ENCODE results near the gene GNB1L.

The GNB1L gene

DNA sequence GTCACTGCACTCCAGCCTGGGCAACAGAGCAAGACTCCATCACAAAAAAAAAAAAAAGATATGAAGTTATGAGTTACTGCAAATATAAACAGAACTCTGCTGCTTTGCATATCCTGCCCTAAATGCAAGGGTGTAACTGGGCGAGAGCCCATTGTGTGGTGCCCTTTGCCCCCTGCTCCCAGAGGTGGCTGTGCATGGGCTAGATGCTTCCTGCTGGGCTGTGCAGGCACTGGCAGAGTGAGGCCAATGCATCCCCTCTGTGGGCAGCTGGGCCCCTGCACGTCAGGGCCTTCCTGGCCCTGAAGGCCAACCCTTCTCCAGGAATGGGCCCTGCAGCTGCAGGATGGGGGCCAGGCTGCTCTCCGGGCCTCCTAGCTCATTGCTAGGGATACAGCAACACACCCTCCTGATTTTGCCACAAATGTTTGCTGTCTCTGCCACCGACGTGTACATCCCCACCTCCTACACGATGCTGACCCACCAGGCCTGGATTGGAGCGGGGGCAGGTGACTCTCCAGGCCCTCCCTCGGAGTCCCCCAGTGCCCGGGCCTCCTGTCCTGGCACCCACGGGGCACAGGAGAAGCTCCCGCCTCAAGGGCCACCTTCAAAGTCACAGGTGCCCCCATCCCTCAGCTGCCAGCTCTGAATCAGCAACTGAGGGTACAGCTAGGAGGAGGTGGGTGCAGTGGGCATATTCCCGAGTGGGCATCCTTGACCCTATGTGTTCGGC, 46.2 kb upstream of the GNB1L start:
- DNase-seq (ENCODE audit: low read depth in 2 of 2): no peak
- TF ChIP-seq, protein P1, sequence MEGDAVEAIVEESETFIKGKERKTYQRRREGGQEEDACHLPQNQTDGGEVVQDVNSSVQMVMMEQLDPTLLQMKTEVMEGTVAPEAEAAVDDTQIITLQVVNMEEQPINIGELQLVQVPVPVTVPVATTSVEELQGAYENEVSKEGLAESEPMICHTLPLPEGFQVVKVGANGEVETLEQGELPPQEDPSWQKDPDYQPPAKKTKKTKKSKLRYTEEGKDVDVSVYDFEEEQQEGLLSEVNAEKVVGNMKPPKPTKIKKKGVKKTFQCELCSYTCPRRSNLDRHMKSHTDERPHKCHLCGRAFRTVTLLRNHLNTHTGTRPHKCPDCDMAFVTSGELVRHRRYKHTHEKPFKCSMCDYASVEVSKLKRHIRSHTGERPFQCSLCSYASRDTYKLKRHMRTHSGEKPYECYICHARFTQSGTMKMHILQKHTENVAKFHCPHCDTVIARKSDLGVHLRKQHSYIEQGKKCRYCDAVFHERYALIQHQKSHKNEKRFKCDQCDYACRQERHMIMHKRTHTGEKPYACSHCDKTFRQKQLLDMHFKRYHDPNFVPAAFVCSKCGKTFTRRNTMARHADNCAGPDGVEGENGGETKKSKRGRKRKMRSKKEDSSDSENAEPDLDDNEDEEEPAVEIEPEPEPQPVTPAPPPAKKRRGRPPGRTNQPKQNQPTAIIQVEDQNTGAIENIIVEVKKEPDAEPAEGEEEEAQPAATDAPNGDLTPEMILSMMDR (IDR thresholded peaks at IDR 0.05; ENCODE audit: low read depth, low read length): no peak
- H3K4me3 ChIP-seq (replicated peaks in 1 of 2; ENCODE audit: low read depth in 2 of 2, low read length in 2 of 2): no peak overlapping the region

DNA sequence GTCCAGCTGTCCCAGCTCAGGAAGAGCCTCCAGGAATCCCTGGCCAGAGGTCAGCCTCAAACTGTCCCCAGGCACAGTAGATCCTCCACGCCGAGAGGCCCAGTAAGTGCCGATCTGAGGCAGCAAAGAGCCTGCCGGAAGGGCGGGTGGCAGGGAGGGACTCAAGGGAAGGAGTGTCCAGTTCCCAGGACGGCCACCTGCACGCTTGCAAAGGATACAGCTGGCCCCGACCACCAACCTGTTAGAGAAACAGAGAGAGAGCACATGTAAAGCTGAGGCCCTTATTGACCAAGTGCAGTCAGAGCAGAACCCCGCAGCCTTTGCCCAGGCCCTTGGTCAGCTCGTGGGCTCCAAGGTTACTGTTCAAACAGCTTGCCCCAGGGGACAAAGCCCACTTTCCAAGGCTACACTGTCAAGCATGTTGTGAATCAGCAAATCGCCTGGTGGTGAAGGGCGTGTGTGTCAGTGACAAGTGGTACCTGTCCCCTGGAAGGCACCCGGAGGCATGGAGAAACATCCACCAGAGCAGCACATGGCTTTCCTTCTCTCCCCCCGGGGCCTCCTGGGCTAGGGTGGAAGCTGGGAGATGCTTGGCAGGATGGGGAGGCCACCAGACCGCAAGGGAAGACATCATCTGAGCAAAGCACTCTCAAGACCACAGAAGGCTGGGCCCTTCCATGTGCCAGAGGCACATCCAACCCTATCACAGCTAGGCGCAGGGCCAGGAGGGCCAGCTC, 44.3 kb upstream of the GNB1L start:
- no peak for DNase-seq (ENCODE audit: low read depth in 2 of 2)
- TF ChIP-seq, protein P1 (IDR thresholded peaks at IDR 0.05; ENCODE audit: low read depth, low read length): no peak
- H3K4me3 ChIP-seq (replicated peaks in 1 of 2; ENCODE audit: low read depth in 2 of 2, low read length in 2 of 2): no peak overlapping the region

GRCh38 chr22:19898145-19898544, 43.5 kb upstream of the GNB1L start:
- DNase-seq (ENCODE audit: low read depth in 2 of 2): no peak
- TF ChIP-seq, protein P1 (IDR thresholded peaks at IDR 0.05; ENCODE audit: low read depth, low read length): no peak
- H3K4me3 ChIP-seq (replicated peaks in 1 of 2; ENCODE audit: low read depth in 2 of 2, low read length in 2 of 2): no peak overlapping the region

DNA sequence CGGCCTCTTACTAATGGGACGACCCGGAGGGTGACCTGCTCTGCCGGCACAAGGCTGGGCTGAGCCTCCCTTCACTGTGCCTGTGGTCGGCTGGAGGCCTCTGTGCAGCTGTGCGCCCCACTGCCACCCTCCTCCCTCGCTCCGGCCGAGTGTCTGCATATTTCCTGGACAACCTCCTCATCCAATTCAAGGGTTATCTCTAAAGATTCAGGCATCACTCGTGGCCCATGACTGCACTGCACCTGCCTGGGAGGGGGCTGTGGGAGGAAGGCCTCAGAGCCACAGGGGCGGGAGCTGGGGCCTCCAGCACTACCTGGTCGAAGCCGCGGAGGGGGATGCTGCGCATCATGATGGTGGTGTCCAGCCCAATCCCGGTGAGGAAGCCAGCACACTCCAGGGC, 43.1 kb upstream of the GNB1L start:
- no peak for DNase-seq (ENCODE audit: low read depth in 2 of 2)
- no peak overlapping the region for H3K4me3 ChIP-seq (replicated peaks in 1 of 2; ENCODE audit: low read depth in 2 of 2, low read length in 2 of 2)
- TF ChIP-seq, protein P1 (IDR thresholded peaks at IDR 0.05; ENCODE audit: low read depth, low read length): no peak

GRCh38 chr22:19896665-19897355, 42.1 kb upstream of the GNB1L start:
- no peak overlapping the region for H3K4me3 ChIP-seq (replicated peaks in 1 of 2; ENCODE audit: low read depth in 2 of 2, low read length in 2 of 2)
- TF ChIP-seq, protein P1 (IDR thresholded peaks at IDR 0.05; ENCODE audit: low read depth, low read length): no peak
- DNase-seq (ENCODE audit: low read depth in 2 of 2): no peak

DNA sequence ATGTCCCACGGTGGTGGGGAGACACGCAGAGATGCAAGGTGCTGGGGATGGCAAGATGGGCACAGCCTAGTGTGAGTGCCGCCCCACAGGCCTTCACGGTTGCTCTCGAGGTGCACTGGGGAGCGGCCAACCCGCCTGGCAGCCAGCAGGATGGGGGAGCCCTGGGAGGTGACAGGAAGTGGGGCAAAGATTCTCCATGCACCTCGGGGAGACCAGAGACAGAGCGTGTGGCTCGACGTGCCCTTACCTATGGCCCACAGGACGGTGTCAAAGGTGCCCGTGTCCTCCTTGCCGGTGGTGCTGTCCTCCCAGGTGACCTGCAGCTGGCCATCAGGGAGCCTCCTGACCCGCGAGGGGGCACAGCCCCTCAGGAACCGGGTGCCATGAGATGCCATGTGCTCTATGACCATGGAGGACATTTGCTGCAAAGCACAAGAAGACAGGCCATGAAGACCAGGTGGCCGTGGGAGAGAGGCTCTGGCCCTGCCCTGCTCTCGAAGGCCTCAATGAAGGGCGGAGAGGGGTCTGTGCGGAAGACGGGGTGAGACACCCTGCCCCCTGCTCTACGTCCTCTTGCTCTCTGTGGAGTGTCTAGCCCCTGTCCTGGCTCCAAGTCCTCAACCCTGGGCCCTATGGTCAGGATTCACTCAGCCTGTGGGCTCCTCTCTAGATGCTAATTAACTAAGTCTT, 40.6 kb upstream of the GNB1L start:
- no peak for DNase-seq (ENCODE audit: low read depth in 2 of 2)
- H3K4me3 ChIP-seq (replicated peaks in 1 of 2; ENCODE audit: low read depth in 2 of 2, low read length in 2 of 2): no peak overlapping the region
- TF ChIP-seq, protein P1 (IDR thresholded peaks at IDR 0.05; ENCODE audit: low read depth, low read length): no peak

Measured in cardiac fibroblast (primary cell).